ENCODE data around the gene RALBP1. TPM values are rescaled to one million over a fixed set of nuclear protein-coding genes. Genes with fewer than 3 reads are reported as not detected.

Gene RALBP1
- total and polyA plus RNA-seq, 2 of the 4 experiments (the other 2 are of a cell fraction) = 30.6 to 38.2 TPM

GRCh38 chr18:9546468-9546867 lies 71.2 kb downstream of the RALBP1 start:
- no peak overlapping the region for H3K4me2 ChIP-seq (ENCODE audit: low read depth, low read length)
- H3K9me3 ChIP-seq (ENCODE audit: control insufficient read depth, insufficient read depth, low read length) = no peaks in the 10 kb centered on the region
- 80% methylated on average over 6 of the region's 6 CpGs; no CpG with 5 or more reads in 1 of the 2 experiments for whole genome bisulfite sequencing, 2 experiments (ENCODE audit: extremely low coverage in 2 of 2, insufficient read length in 1 of 2)
- no peak overlapping the region for H4K8ac ChIP-seq (ENCODE audit: low read depth in 2 of 2, low read length in 2 of 2)
- no peak for ATAC-seq (ENCODE audit: low read depth)
- no peak overlapping the region for H2AK5ac ChIP-seq (ENCODE audit: low read depth, low read length)
- H3K23ac ChIP-seq (ENCODE audit: low read depth, low read length) = no peak overlapping the region
- H2BK20ac ChIP-seq (ENCODE audit: low read depth, low read length) = no peak overlapping the region
- H3K9me1 ChIP-seq (ENCODE audit: insufficient read depth, low read length) = peaks cover 24% of the 10 kb centered on the region
- intact Hi-C loops (cut with micrococcal nuclease) (no loop called here), in situ Hi-C loops (cut with MboI; ENCODE audit: low sequenced_read_pairs) (no loop called here), dilution Hi-C loops (cut with HindIII; ENCODE audit: low sequenced_read_pairs, unreplicated experiment) (no loop called here)
- H4K20me1 ChIP-seq (ENCODE audit: insufficient read depth, low read length) = peaks cover 10% of the 10 kb centered on the region
- TF ChIP-seq SMC3 (IDR thresholded peaks at IDR 0.05; ENCODE audit: low read depth, low read length) (no peak), RFX5 (IDR thresholded peaks at IDR 0.05; ENCODE audit: low read depth, low read length) (no peak), FOS (IDR thresholded peaks at IDR 0.05; ENCODE audit: low read depth, low read length) (no peak), ELK1 (IDR thresholded peaks at IDR 0.05; ENCODE audit: borderline replicate concordance, low read depth, low read length) (no peak), BHLHE40 (IDR thresholded peaks at IDR 0.05; ENCODE audit: low read depth, low read length) (no peak), MAFK (IDR thresholded peaks at IDR 0.05; ENCODE audit: low read depth, low read length) (no peak)
- TF ChIP-seq, protein P1, sequence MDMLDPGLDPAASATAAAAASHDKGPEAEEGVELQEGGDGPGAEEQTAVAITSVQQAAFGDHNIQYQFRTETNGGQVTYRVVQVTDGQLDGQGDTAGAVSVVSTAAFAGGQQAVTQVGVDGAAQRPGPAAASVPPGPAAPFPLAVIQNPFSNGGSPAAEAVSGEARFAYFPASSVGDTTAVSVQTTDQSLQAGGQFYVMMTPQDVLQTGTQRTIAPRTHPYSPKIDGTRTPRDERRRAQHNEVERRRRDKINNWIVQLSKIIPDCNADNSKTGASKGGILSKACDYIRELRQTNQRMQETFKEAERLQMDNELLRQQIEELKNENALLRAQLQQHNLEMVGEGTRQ (IDR thresholded peaks at IDR 0.05; ENCODE audit: low read depth, low read length) = no peak
- TF ChIP-seq, protein P2, sequence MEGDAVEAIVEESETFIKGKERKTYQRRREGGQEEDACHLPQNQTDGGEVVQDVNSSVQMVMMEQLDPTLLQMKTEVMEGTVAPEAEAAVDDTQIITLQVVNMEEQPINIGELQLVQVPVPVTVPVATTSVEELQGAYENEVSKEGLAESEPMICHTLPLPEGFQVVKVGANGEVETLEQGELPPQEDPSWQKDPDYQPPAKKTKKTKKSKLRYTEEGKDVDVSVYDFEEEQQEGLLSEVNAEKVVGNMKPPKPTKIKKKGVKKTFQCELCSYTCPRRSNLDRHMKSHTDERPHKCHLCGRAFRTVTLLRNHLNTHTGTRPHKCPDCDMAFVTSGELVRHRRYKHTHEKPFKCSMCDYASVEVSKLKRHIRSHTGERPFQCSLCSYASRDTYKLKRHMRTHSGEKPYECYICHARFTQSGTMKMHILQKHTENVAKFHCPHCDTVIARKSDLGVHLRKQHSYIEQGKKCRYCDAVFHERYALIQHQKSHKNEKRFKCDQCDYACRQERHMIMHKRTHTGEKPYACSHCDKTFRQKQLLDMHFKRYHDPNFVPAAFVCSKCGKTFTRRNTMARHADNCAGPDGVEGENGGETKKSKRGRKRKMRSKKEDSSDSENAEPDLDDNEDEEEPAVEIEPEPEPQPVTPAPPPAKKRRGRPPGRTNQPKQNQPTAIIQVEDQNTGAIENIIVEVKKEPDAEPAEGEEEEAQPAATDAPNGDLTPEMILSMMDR (conservative IDR thresholded peaks at IDR 0.05; ENCODE audit: low read depth, low read length) = no peak
- ChIA-PET CTCF (no interaction called here), POLR2A (ENCODE audit: unreplicated experiment) (interaction anchor here (0.6 kb wide), 1 partner anchor 18 kb away, joined by 16 read pairs; no protein-coding TSS in a partner anchor)
- no peak overlapping the region for H3K27ac ChIP-seq (ENCODE audit: insufficient read depth, low read length)
- no peak overlapping the region for H2BK15ac ChIP-seq (ENCODE audit: low read depth, low read length)
- no peak overlapping the region for H3K18ac ChIP-seq (ENCODE audit: low read depth, low read length)
- H2AFZ ChIP-seq (replicated peaks; ENCODE audit: low read length, poor library complexity) = no peak overlapping the region
- H3K4me1 ChIP-seq (ENCODE audit: control insufficient read depth, insufficient read depth, low read length) = no peaks in the 10 kb centered on the region; the same call in 1 of the 2 replicates
- no TSS peak for BruUV-seq (replicated peaks)
- no peak overlapping the region for H4K91ac ChIP-seq (ENCODE audit: insufficient read depth, low read depth, low read length)
- no peak overlapping the region for H2BK5ac ChIP-seq (ENCODE audit: low read depth, low read length, poor library complexity, severe bottlenecking)
- no peak overlapping the region for H4K5ac ChIP-seq (ENCODE audit: low read depth, low read length)
- H3K14ac ChIP-seq (replicated peaks; ENCODE audit: low read depth, low read length) = no peak overlapping the region
- H2BK120ac ChIP-seq (ENCODE audit: low read depth, low read length) = no peak overlapping the region
- peaks cover 26 to 63% of the 10 kb centered on the region in 2 experiments for H3K79me1 ChIP-seq (ENCODE audit: low read depth in 1 of 2, low read length in 2 of 2)
- H3K4ac ChIP-seq (ENCODE audit: low read depth, low read length) = no peak overlapping the region
- no peak overlapping the region for H3K9ac ChIP-seq (ENCODE audit: low read depth, low read length)
- no peak overlapping the region for H3K56ac ChIP-seq (ENCODE audit: extremely low read depth, insufficient read depth, low read length)
- no peaks in the 10 kb centered on the region for H3K27me3 ChIP-seq (ENCODE audit: control insufficient read depth, insufficient read depth, low read length)
- no peak overlapping the region for H2AK9ac ChIP-seq (replicated peaks; ENCODE audit: low read depth, low read length, poor library complexity)
- DNase-seq = no peak
- no peak overlapping the region for H3K4me3 ChIP-seq (ENCODE audit: insufficient read depth, low read depth, low read length)
- peaks cover 47% of the 10 kb centered on the region for H3K36me3 ChIP-seq (ENCODE audit: control insufficient read depth, insufficient read depth, low read length)
